Thyroid gland (tissue), 4 donors: Measurements from ENCODE around the gene HOXC6.

Experiments
- POLR2A ChIP-seq, 2 donors: fragments of 450-650 bp; IDR thresholded peaks; one replicate each; pipeline ENCODE4 v1.6.1; 2017; ENCODE audit warnings: antibody characterized with exemption in 2 of 2, mild to moderate bottlenecking in 2 of 2, moderate library complexity in 1 of 2
- TF ChIP-seq, protein P1 (sequence below), 6 experiments: fragments of 200-600 bp in 3 of 6; fragments of 450-650 bp in 3 of 6; sonication (generic) in 3 of 6; IDR thresholded peaks; one replicate each; pipeline ENCODE4 v1.5.1; 2016 to 2019; ENCODE audit warnings: antibody characterized with exemption in 6 of 6, mild to moderate bottlenecking in 2 of 6, inconsistent platforms in 1 of 6, moderate library complexity in 1 of 6

DNA sequence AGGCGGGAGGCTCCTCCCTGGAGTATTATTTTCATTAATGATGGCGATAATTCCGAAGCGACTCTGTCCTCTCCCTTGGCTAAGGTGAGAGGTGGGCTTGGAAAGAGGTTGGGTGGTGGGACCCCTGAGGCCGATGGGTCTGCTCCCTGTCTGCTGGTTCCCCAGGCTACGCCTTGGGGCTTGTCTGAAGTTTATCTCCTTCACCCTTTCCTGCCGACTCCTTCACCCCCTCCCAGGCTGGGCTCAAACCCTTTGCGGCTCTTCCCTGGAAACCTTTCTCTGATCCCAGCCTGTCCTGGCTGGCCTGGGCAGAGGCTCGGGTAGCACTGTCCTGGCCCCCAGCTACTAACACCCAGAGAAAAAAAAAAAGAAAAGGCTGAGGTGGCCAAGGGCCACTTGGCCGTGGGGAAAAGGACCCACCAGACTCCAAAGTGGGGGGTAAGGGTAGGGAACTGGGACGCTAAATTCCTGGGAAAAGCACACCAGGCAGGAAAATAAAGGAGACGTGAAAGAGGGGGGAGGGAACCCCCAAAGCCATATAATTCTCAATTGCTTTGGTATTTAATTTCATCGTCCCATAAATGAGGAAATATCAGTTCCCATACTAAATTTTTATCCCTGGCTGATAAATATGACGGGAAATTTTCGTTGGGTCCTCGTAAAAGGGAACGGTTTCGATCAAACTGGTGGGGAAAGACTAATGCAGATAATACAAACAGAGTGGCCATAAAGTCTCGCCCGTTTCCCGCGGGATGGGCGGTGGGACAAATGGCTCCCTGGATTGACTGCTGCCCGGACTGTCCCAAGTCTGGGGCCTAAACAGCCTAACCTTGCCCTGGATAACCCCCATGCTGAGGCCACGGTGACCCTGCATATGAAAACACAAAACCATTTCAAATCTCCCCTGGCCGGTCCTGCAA is 45.3 kb upstream of the HOXC6 start:
- no peak for TF ChIP-seq POLR2A (IDR thresholded peaks at IDR 0.05)
- TF ChIP-seq, protein P1, sequence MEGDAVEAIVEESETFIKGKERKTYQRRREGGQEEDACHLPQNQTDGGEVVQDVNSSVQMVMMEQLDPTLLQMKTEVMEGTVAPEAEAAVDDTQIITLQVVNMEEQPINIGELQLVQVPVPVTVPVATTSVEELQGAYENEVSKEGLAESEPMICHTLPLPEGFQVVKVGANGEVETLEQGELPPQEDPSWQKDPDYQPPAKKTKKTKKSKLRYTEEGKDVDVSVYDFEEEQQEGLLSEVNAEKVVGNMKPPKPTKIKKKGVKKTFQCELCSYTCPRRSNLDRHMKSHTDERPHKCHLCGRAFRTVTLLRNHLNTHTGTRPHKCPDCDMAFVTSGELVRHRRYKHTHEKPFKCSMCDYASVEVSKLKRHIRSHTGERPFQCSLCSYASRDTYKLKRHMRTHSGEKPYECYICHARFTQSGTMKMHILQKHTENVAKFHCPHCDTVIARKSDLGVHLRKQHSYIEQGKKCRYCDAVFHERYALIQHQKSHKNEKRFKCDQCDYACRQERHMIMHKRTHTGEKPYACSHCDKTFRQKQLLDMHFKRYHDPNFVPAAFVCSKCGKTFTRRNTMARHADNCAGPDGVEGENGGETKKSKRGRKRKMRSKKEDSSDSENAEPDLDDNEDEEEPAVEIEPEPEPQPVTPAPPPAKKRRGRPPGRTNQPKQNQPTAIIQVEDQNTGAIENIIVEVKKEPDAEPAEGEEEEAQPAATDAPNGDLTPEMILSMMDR (IDR thresholded peaks at IDR 0.05): no peak
